ENCODE data around the gene SLC8B1.

Gene SLC8B1

DNA sequence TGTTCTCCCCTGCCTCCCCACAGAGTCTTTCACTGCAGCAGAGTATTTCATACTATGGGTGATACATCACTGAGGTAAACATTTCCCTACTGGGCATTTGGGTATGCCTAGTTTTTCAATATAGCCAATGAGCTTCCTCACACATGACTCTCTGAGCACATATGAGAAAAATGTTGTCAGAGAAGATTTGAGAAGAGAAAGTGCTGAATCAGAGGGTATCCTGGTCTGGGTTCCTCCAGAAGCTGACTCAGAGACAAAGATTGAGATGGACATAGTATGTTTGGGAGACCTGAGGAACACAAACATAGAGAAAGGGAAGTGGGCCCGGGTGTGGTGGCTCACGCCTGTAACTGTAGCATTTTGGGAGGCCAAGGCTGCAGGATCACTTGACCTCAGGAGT lies 12.6 kb downstream of the SLC8B1 start:
- no peak for DNase-seq (ENCODE audit: low spot score)

DNA sequence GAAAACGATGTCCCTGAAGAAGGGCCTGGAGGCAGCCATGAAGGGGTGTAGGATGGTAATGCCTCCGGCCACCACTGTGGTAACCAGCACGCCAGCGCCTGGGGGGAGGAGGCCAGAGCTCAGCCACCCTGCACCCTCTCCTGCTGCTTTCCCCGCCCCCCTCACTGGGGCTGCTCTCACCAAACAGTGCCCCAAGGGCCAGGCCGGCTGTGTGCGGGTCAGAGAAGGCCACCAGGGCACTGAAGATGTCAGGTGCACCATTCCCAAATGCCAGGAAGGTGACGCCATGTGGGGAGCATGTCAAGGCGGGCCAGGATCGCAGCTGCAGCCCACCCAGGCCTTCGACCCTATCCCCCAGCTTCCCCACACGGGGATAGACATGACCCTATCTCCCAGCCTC lies 14.5 kb downstream of the SLC8B1 start:
- no peak for DNase-seq (ENCODE audit: low spot score)

DNA sequence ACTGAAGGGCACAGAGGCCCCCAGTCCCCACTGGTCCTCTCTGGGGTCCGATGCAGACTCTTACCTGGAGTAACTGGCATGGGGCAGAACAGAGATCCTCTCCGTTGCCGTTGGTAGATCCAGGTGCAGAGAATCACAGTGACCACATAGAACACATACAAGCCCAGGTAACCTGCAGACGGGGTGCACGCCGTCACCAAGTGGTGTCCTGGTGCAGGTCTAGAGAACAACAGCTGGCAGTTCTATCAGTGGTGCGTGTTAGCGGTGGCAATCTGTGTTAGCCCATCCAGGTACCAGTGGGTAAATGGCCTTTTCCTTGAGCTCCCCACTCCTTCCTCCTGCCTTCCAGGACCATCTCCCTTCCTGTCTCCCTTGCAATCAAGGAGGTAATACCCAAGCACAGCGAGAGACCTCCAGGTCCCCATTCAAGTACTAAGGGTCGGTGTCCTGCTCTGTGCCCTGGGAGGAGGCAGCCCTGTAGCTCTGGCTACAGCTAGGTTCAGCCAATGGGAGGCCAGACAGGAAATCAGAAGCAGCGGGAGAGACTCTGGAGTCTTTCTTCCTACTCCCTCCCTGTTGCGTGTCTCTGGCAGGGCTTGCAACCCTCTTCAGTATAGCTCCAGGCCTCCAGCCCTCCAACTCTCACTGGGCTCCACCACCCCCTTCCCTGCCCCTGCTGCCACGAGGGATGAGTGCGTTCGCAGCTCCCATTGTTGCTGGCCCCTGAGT lies 15.8 kb downstream of the SLC8B1 start:
- DNase-seq (ENCODE audit: low spot score), result no peak

DNA sequence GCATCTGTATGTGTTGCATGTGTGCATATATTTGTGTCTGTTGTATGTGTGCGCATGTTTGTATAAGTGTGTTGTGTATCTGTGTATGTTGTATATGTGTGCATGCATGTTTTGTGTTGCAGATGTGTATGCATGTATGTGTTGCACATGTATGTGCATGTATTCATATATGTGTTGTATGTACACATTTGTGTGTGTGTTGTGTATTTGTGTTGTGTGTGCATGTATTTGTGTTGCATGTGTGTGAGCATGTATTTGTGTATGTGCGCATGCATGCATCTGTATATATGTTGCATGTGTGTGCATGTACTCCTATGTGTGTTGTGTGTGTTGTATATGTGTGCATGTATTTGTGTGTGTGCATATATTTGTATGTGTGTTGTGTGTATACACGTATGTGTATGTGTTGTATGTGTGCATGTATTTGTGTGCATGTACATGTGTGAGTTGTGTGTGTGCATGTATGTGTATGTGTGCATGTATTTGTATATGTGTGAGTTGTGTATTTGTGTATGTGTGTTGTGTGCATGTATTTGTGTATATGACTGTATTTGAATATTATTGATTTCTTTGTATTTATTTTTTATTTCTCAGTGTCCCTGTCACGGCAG lies 16.8 kb downstream of the SLC8B1 start:
- no peak for DNase-seq (ENCODE audit: low spot score)

DNA sequence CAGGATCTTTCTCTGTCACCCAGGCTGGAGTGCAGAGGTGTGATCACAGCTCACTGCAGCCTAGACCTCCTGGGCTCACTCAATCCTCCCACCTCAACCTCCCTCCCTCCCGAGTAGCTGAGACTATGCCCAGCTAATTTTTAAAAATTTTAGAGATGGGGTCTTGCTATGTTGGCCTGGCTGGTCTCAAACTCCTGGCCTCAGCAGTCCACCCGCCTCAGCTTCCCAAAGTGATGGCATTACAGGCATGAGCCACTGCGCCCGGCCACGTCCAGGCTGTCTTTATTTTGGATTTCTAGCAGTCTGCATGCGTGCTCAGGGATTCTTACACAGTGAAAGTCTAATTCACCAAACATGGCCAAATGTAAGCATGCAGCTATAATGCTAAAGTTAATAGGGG lies 17.8 kb downstream of the SLC8B1 start:
- DNase-seq (ENCODE audit: low spot score), result no peak

DNA sequence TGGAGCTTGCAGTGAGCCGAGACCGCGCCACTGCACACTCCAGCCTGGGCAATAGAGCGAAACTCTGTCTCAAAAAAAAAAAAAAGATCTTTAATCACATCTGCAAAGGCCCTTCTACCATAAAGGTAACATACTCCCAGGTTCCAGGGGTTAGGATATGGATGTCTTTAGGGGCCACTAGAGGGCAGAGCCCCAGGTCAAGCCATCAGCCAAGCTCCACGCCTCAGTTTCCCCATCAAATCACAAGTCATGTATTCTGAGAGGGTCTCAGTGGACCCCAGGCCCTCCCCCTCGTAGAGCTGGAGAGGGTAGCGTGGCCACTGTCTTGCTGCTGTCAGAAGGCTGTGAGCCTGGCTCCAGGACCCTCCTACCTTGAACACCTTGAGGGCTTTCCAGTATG lies 18.8 kb downstream of the SLC8B1 start:
- DNase-seq (ENCODE audit: low spot score), result no peak

DNA sequence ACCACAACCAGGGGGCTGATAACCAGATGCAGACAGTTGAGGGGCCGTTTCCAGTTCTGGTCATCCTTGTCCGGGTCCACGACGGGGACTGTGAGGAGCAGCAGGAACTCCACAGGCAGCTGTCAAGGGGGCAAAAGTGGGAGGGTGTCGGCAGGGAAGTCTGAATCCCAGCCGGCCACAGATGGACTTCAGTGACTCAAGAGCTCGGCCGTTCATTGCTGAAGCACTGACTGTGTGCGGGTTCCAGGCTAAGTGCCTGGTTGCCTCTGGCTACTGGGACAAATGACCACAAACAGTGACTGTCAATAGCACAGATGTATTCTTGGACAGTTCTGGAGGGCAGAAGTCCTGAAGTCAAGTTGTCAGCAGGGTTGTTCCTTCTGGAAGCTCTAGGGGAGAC lies 19.6 kb downstream of the SLC8B1 start:
- DNase-seq (ENCODE audit: low spot score), result no peak

DNA sequence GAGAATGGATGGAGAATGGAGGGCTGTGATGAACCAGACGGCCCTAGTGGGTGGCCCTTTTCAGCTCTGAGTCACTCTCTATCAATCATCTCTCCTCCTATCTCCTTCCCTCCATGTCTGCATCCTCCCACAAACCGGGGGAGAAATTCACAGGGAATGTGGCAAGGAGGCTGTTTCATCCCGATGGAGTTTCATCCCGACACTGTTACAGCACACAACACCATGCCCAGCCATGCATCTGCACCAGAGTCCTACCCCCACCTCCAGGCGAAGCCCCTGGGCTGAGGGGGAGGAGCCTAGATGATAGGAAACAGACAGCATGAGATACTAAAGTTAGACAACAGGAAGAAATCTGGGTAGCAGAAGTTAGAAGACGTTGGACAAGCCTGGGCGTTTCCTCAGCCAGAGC lies 20.8 kb downstream of the SLC8B1 start:
- no peak for DNase-seq (ENCODE audit: low spot score)

DNA sequence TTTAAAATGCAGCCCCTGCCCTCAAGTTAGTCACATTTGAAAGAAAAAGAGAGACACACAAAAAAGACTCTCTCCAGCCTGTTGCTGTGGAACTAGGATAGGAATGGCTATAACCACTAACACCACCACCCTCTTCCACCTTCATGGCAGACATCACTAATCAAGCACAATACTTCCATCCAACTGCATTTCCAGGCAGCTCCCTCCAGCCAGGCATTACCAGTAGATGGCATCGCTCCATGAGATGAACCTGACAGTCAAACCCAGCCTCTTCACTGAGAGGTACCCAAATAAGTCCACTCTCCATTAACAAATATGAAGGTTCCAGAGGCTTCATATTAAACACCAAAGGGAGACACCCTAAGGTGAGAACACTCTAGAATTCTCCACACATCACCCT lies 24.4 kb downstream of the SLC8B1 start:
- no peak for DNase-seq (ENCODE audit: low spot score)

DNA sequence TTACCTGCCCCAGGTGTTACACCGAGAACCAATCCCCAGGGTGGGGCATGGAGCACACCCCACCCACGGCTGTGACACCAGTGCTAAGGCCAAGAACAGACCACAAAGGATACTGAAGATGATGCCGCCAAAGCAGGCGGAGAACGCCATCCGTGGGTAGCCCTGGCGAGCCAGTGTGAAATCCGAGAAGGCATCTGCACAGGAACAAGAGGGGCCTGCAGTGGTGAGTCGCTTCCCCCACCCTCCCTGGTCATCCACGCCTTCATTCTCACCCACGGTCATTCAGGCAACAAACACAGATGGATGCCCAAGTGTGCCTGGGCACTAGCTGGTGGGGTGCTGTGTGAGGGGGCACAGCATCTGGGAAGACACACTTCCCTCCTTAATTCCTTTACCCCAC lies 28.5 kb downstream of the SLC8B1 start:
- DNase-seq (ENCODE audit: low spot score), result no peak

DNA sequence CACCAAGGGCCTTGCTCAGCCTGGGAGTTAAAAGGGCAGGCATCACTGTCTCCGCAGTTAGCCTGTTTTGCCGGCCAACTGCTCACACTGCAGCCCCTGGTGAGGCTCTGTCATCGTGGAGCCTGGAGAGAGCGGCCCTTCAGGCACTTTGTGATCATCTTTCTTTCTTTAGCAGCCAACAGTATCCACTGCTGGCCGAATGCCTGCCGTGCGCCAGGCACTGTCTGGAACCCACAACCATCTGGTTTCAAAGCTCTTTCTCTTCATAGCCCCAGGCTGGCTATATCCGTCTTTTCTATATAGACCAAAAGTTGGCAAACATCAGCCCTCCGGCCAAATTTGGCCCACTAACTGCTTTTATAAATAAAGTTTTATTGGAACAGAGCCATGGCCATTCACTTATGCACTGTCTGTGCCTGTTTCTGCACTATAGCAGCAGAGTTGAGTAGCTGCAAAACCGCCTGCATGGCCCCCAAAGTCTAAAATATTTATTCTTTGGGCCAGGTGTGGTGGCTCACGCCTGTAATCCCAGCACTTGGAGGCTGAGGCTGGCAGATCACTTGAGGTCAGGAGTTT lies 29.5 kb downstream of the SLC8B1 start:
- no peak for DNase-seq (ENCODE audit: low spot score)

DNA sequence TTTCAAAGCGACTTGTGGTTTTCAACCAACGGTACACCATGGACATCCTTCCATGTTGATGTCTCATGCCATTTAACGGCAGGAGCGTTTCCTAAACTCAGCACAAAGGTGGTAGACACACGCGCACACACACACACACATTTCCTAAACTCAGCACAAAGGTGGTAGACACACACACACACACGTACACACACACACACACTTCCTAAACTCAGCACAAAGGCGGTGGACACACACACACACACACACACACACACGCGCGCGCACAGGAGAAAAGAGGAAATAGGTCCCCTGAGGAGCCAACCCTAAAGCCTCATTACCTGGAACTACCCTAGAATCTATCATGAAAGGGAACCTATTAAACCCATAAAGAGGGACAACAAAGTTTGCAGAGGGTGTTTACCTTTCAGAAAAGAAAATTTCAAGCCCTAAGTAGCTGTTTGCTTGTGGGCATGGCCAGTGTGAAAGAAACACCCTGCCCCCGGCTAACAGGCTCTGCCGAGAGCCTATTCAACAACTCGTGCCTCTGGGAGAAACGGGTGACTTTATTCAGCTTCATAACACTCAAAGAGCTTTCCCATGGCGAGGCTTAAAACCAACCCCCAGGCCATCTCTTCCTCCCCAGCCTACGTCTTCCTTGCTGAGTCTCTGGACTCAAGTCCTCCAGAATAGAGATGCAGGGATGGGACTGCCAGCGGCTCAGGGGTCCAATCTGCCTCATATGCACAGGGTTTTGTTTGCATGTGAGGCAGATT lies 31.8 kb downstream of the SLC8B1 start:
- DNase-seq (ENCODE audit: low spot score), result no peak

DNA sequence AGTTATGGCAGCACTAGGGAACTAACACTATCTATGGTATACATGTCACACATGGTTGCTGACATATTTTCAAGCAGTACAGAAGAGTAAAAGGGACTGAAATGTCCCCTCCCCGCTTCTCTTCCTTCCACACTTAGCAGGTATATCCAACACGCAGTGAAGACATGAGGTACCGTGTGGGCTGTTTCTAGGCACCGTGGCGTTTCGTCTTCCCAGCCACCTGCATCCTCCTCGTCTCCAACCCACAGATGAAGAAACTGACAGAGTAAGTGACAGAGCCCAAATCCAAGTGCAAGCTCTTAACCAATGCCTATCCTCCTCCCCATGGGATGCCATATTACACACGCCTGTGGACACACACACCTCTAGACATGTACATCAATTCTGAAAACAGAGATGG lies 32.4 kb downstream of the SLC8B1 start:
- DNase-seq (ENCODE audit: low spot score), result no peak

DNA sequence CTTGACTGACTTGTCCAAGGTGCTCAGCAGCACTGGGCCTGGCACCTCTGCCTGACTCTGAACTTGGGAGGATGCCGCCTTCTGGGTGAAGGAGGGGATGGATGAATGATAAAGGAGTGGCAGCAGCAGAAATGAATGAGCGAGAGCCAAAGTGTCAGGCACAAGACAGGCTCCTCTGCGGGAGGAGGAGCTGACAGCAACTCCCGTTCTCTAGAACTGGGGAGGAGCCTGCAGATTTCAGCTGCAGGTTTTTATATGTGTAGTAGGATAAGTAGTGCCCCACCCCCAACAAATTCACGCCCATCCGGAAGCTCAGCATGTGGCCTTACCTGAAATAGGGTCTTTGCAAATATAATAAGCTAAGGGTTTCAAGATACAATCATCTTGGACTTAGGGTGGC lies 33.1 kb downstream of the SLC8B1 start:
- DNase-seq (ENCODE audit: low spot score), result no peak

DNA sequence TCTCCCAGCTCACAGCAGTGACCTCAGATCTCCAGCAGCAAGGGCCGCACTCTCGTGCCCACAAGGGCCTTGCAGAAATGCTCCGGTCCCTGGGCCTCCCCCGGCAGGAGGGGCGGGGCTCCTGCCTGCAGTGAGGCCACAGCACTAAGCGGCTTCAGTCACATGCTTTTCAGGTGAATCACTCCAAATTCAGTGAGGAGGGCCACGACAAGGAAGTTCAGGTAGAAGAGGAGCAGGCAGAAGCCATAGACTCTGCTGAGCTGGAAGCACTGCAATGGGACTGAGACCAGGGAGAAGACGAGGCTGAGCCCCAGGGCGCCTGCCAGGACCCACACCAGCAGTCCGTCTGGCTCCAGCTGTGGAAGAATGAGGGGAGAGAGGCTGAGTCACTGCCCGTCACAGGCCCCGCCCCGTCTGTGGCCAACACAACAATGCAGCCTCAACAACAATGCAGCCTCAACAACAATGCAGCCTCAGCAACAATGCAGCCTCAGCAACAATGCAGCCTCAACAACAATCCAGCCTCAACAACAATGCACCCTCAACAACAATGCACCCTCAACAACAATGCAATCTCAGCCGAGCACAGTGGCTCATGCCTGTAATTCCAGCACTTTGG lies 35.2 kb downstream of the SLC8B1 start:
- no peak for DNase-seq (ENCODE audit: low spot score)

DNA sequence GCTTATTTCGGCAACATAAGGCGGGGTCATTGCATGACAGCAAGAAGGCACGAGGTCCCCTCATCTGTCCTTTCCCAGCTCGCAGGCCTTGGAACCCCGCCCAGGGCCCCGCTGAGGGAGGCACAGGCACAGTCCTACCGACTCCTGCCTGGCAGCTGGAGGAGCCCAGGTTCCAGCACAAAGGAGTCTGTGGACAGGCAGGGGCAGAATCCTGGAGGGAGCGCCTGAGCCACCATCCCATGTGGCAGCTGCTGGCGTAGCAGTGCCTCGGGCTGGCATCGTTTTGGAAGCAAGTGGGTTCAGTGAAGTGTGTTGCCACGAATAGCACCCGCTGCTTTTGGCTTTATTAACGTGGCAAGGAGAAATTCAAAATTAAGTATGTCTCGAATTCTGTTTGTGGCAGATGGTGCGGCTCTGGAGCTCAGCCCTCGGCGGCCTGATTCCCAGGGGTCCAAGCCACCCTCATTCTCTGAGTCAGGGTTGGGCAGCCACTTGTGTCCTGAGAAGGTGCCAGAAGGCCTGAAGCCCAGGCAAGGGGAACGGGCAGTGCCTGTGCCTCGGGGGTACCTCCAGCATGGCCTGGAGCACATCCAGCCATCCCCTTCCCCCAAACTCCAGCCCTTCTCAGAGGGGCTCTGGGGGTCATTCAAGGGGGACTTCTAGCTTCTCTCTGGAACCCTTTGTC lies 35.9 kb downstream of the SLC8B1 start:
- no peak for DNase-seq (ENCODE audit: low spot score)

DNA sequence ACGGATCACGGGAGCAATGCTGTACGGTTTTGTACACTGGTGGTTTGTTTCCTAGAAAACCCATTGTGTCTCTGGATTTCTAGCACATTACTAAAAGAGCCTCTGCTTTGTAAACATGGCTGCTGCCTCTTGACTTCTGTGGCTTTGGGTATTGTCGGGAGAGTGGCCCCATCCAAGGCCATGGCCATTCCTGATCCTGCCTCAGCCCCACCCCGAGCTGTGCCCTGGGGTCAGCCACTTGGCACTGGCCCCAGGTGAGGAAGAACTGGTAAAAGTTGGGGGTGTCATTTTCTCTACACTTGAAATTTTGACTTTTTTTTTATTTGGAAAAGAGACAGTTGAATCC lies 36.5 kb downstream of the SLC8B1 start:
- DNase-seq (ENCODE audit: low spot score), result no peak

DNA sequence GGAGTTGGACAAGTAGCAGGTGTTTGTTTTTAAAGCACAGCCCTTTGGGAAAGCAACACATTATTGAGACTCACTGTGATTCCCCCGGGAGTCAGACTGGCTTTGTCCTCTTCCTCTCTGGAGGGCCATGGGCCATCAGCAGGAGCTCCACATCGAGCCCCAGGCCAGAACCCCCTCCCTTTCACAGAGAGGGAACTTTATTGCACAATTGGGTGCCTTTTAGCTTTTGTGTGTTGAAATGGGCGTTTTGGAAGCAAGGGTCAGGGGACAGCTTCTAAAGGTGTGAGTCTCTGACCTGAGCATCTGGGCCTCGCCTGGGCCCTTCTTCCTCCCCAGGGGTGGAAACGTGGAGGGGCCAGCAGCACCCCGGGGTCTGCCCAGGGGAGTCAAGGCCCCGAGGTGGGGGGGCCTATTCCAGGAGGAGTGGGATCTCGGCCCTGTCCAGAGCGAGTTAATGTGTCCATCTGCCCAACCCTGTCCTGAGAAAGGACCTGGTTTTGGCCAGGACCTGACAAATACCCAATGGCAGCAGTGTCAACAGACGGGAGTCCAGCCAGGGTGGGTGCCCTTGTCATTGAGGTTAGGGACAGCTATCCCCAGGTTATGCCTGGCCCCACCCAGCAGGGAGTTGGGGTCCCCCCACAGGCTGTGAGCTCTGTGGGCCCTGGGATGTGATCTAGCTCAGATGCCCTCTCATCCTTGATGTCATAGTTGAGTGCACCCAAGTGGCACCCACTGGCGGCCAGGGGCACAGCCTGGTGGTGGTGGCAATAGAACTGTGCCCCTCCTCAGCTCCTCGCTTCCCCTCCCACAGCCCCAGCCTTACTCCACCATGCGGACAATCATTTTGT lies 37.1 kb downstream of the SLC8B1 start:
- no peak for DNase-seq (ENCODE audit: low spot score)

DNA sequence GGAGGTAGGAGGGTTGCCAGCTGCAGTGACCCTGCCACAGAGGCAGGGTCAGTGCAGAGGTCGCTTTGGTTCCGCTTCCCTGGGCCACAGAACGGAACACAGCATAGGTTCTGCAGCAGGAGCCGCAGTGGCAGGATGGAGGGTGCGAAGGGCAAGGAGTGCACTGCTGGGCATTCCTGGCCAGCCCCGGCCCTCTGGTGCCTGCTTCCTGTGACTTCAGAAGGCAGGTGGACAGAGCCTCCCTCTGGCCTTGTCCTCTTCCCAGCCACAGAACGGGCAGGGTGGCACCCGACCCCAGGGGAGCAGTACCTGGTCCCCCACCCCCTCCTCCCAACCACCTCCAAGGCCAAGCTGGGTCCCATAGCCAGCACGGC lies 37.7 kb downstream of the SLC8B1 start:
- DNase-seq (ENCODE audit: low spot score), result no peak

DNA sequence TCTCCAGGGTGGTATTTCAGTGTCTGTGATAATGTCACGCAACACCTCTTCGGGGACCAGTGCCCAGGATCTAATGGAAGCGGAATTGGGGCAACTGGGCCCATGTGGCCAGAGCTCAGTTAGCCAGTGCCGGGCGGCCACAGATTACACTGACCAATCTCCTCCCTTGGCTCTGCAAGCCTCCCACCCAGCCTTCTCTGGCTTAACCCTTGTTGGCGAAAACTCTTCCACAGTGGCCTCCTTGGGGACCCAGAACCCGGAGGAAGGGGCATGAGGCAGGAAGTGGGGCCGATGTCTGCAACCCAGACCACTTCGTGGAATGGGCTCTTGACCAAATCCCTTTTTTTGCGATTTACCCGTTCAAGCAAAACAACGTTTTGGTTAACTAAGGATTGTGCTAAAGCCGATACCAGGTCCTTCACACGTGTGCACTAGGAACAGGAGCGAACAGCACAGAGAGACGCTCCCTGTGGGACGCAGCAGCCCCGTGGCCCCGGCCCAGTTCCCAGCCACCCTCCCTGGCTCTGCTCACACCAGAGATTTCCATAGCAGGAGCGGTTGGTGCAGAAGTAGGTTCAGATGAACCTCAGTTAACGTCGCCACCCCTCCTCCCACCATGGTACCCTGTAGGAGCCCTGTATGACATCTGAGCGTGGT lies 38.2 kb downstream of the SLC8B1 start:
- no peak for DNase-seq (ENCODE audit: low spot score)

Measured in ecto neural progenitor cell (in vitro differentiated cells).